IMR-90 (cell line): ENCODE results near the gene KRTAP10-11. TPM values are rescaled to one million over a fixed set of nuclear protein-coding genes. Genes with fewer than 3 reads are reported as not detected.
"Not testable (repeated sequence)": the region's sequence is repeated elsewhere in the genome, so short reads cannot be mapped to it uniquely, and the experiment has no call there.

Source experiments
- ATAC-seq: fragments of 200-7000 bp; cut with Tn5 transposase; 2 replicates; pipeline ENCODE4 v1.9.1; 2020; ENCODE audit warnings: low read depth, mild to moderate bottlenecking, moderate library complexity
- BruUV-seq: library from RNA; stranded (reverse); fragments of 400-500 nt; replicated peaks from 2 replicates; lab custom pipeline; 2021; lab: Mats Ljungman, UMichigan
- CTCF ChIA-PET: fragments of 300-600 bp; formaldehyde crosslinking; extraction: SDS; loops from one replicate; lab custom pipeline; 2021; ENCODE audit warnings: antibody characterized with exemption; lab: Yijun Ruan, JAX
- POLR2A ChIA-PET: fragments of 300-600 bp; sonication (Branson Sonifier 250); formaldehyde crosslinking; loops from one replicate; lab custom pipeline; 2022; ENCODE audit warnings: antibody characterized with exemption; ENCODE audit not compliant: unreplicated experiment; lab: Charles Lee
- DNase-seq: peaks from one replicate; pipeline ENCODE4 v3.0.0; 2013
- H2AFZ ChIP-seq: replicated peaks from 2 replicates; pipeline ENCODE3; 2013; ENCODE audit warnings: low read length, mild to moderate bottlenecking; ENCODE audit not compliant: poor library complexity
- H2AK5ac ChIP-seq: 2 replicates; pipeline ENCODE4 v1.6.1; 2013; ENCODE audit warnings: low read depth, low read length, inconsistent platforms
- H2AK9ac ChIP-seq: replicated peaks from 2 replicates; pipeline ENCODE3; 2013; ENCODE audit warnings: mild to moderate bottlenecking, low read depth, low read length, moderate library complexity; ENCODE audit not compliant: poor library complexity
- H2BK120ac ChIP-seq: 2 replicates; pipeline ENCODE4 v1.6.1; 2013; ENCODE audit warnings: low read depth, low read length, inconsistent platforms
- H2BK15ac ChIP-seq: 3 replicates; pipeline ENCODE4 v1.6.1; 2013; ENCODE audit warnings: low read depth, low read length, inconsistent platforms
- H2BK20ac ChIP-seq: 2 replicates; pipeline ENCODE4 v1.6.1; 2013; ENCODE audit warnings: low read depth, mild to moderate bottlenecking, inconsistent platforms, low read length, moderate library complexity
- H2BK5ac ChIP-seq: 2 replicates; pipeline ENCODE4 v1.6.1; 2013; ENCODE audit warnings: mild to moderate bottlenecking, low read depth, low read length, inconsistent platforms; ENCODE audit not compliant: poor library complexity, severe bottlenecking
- H3K14ac ChIP-seq: replicated peaks from 2 replicates; pipeline ENCODE4 v1.6.1; 2013; ENCODE audit warnings: low read depth, low read length, inconsistent platforms
- H3K18ac ChIP-seq: 2 replicates; pipeline ENCODE4 v1.6.1; 2013; ENCODE audit warnings: low read depth, low read length, control low read depth
- H3K23ac ChIP-seq: 2 replicates; pipeline ENCODE4 v1.6.1; 2013; ENCODE audit warnings: low read depth, low read length, inconsistent platforms
- H3K27ac ChIP-seq: 2 replicates; pipeline ENCODE4 v1.5.1; 2013; ENCODE audit warnings: mild to moderate bottlenecking, control low read depth, low read length; ENCODE audit not compliant: insufficient read depth
- H3K27me3 ChIP-seq: 2 replicates; pipeline ENCODE4 v1.6.1; 2013; ENCODE audit warnings: low read length; ENCODE audit not compliant: control insufficient read depth, insufficient read depth
- H3K36me3 ChIP-seq: 2 replicates; pipeline ENCODE4 v1.6.1; 2013; ENCODE audit warnings: low read length, mixed read lengths; ENCODE audit not compliant: control insufficient read depth, insufficient read depth
- H3K4ac ChIP-seq: 2 replicates; pipeline ENCODE4 v1.6.1; 2013; ENCODE audit warnings: low read depth, low read length, inconsistent platforms
- H3K4me1 ChIP-seq: 2 replicates; pipeline ENCODE4 v1.6.1; 2013; ENCODE audit warnings: low read length, mixed read lengths; ENCODE audit not compliant: control insufficient read depth, insufficient read depth
- H3K4me2 ChIP-seq: 2 replicates; pipeline ENCODE4 v1.6.1; 2013; ENCODE audit warnings: low read depth, mild to moderate bottlenecking, control low read depth, low read length, moderate library complexity
- H3K4me3 ChIP-seq: 2 replicates; pipeline ENCODE4 v1.5.1; 2013; ENCODE audit warnings: low read depth, mild to moderate bottlenecking, control low read depth, low read length, moderate library complexity; ENCODE audit not compliant: insufficient read depth
- H3K56ac ChIP-seq: 2 replicates; pipeline ENCODE4 v1.6.1; 2013; ENCODE audit warnings: low read length, inconsistent platforms; ENCODE audit not compliant: insufficient read depth; ENCODE audit errors: extremely low read depth
- H3K79me1 ChIP-seq, 2 experiments: 2 replicates each; pipeline ENCODE4 v1.6.1; 2013; ENCODE audit warnings: low read length in 2 of 2, inconsistent platforms in 1 of 2, low read depth in 1 of 2
- H3K9ac ChIP-seq: 2 replicates; pipeline ENCODE4 v1.6.1; 2013; ENCODE audit warnings: low read depth, low read length, control low read depth
- H3K9me1 ChIP-seq: 2 replicates; pipeline ENCODE4 v1.6.1; 2013; ENCODE audit warnings: low read length, inconsistent platforms; ENCODE audit not compliant: insufficient read depth
- H3K9me3 ChIP-seq: 2 replicates; pipeline ENCODE4 v1.6.1; 2013; ENCODE audit warnings: low read length; ENCODE audit not compliant: control insufficient read depth, insufficient read depth
- H4K20me1 ChIP-seq: 2 replicates; pipeline ENCODE4 v1.6.1; 2013; ENCODE audit warnings: low read length, inconsistent platforms; ENCODE audit not compliant: insufficient read depth
- H4K5ac ChIP-seq: 2 replicates; pipeline ENCODE4 v1.6.1; 2013; ENCODE audit warnings: mild to moderate bottlenecking, low read depth, low read length, control low read depth
- H4K8ac ChIP-seq, 2 experiments: 2 replicates each; pipeline ENCODE4 v1.6.1; 2013; ENCODE audit warnings: low read depth in 2 of 2, low read length in 2 of 2, control low read depth in 1 of 2, inconsistent platforms in 1 of 2
- H4K91ac ChIP-seq: 2 replicates; pipeline ENCODE4 v1.6.1; 2013; ENCODE audit warnings: low read depth, low read length, inconsistent platforms; ENCODE audit not compliant: insufficient read depth
- MAZ ChIP-seq: IDR thresholded peaks from 2 replicates; pipeline ENCODE4 v1.6.1; 2012; ENCODE audit warnings: low read depth, mild to moderate bottlenecking, low read length, improper control_type of control experiment, moderate library complexity, borderline replicate concordance
- NFE2L2 ChIP-seq: fragments of 150-350 bp; IDR thresholded peaks from 2 replicates; pipeline ENCODE4 v1.6.1; 2016; ENCODE audit warnings: low read depth, mild to moderate bottlenecking, low read length
- WGBS, 2 experiments: methylation state at CpG; one replicate each; pipeline versions ENCODE4 v1.1.5 to v1.1.7; 2013; ENCODE audit warnings: missing lambda C conversion rate in 2 of 2; ENCODE audit not compliant: insufficient read length in 1 of 2; ENCODE audit errors: extremely low coverage in 2 of 2; 5-methylcytosine and 5-hydroxymethylcytosine counted together
- dilution Hi-C: fragments of 300-500 bp; cut with HindIII; formaldehyde crosslinking; loops from one replicate; pipeline ENCODE4 v1.14.3; 2018; ENCODE audit warnings: low sequenced_read_pairs; ENCODE audit not compliant: unreplicated experiment
- in situ Hi-C: fragments of 300-500 bp; cut with MboI; formaldehyde crosslinking; loops from 3 replicates; pipeline ENCODE4 v1.14.3; 2019; ENCODE audit warnings: low sequenced_read_pairs, inconsistent platforms, mixed read lengths
- intact Hi-C: fragments of 100-400 bp; cut with micrococcal nuclease; formaldehyde crosslinking; loops from 2 replicates; pipeline ENCODE4 v1.10.0; 2022
- polyA plus RNA-seq, 3 experiments: library from polyadenylated mRNA; depleted of rRNA; stranded (reverse); fragments of >200 nt; gene quantifications; 2 replicates each; pipeline ENCODE4 v1.2.3, GENCODE V29; 2012; ENCODE audit warnings: low replicate concordance in 1 of 3
- total RNA-seq: library from RNA; depleted of rRNA; stranded (reverse); fragments of >200 nt; gene quantifications from 2 replicates; pipeline ENCODE4 v1.2.3, GENCODE V29; 2012
- TF ChIP-seq, protein P1 (sequence below): conservative IDR thresholded peaks from 2 replicates; pipeline ENCODE4 v1.5.1; 2012; ENCODE audit warnings: mild to moderate bottlenecking, low read depth, low read length, improper control_type of control experiment

Gene KRTAP10-11
- total and polyA plus RNA-seq, 2 of the 4 experiments (the other 2 are of a cell fraction), result not detected

DNA sequence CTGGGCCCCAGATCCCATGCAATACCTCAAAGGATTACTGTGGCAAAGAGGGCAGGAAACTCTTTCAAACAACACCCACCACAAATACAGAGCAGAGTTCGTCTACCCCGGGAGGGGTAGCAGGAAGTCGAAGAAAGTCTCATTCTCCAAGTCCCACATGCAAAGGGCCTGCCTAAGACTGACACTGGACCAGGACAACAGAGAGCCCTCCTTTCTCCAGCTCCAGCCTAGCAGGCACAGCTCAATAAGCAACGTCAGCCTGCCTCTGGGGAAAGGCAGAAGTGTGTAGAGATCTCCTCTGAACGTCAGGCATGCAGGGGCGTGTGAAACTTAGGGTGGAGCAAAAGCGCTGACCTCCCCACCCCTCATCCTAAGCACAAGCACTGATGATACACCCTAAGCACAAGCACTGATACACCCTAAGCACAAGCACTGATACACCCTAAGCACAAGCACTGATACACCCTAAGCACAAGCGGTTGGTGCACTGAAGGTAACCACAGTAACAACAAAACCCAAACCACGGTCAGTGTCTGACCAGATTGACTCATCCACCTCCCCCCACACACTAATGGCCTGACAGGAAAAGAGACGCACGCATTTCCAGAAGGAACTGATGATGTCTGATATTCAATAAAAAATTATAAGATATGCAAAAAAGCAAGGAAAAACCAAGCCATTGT, 12.8 kb downstream of the KRTAP10-11 start:
- H2BK5ac ChIP-seq, result no peak overlapping the region
- no CpG with 5 or more reads among the region's 11 CpGs for WGBS, 2 experiments
- no peaks in the 10 kb centered on the region for H3K36me3 ChIP-seq
- TF ChIP-seq, protein P1, sequence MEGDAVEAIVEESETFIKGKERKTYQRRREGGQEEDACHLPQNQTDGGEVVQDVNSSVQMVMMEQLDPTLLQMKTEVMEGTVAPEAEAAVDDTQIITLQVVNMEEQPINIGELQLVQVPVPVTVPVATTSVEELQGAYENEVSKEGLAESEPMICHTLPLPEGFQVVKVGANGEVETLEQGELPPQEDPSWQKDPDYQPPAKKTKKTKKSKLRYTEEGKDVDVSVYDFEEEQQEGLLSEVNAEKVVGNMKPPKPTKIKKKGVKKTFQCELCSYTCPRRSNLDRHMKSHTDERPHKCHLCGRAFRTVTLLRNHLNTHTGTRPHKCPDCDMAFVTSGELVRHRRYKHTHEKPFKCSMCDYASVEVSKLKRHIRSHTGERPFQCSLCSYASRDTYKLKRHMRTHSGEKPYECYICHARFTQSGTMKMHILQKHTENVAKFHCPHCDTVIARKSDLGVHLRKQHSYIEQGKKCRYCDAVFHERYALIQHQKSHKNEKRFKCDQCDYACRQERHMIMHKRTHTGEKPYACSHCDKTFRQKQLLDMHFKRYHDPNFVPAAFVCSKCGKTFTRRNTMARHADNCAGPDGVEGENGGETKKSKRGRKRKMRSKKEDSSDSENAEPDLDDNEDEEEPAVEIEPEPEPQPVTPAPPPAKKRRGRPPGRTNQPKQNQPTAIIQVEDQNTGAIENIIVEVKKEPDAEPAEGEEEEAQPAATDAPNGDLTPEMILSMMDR, result no peak
- TF ChIP-seq MAZ (no peak), NFE2L2 (no peak)
- no peak overlapping the region for H3K9ac ChIP-seq
- H3K4me1 ChIP-seq, result no peaks in the 10 kb centered on the region
- in situ Hi-C loops (no loop called here), intact Hi-C loops (loop anchor here (10.0 kb wide), 1 partner anchor 56 kb away; the partner anchor contains the start of gene TSPEAR), dilution Hi-C loops (no loop called here)
- no peak overlapping the region for H4K91ac ChIP-seq
- H3K79me1 ChIP-seq, result no peaks in the 10 kb centered on the region
- BruUV-seq, result no TSS peak
- no peak overlapping the region for H2BK20ac ChIP-seq
- ATAC-seq (no peak), DNase-seq (no peak)
- no peak overlapping the region for H2AK5ac ChIP-seq
- POLR2A ChIA-PET, result no interaction called here
- H3K27ac ChIP-seq, result no peak overlapping the region
- CTCF ChIA-PET, result no interaction called here
- H3K27me3 ChIP-seq, result peaks cover 2% of the 10 kb centered on the region; the same call in 1 of the 2 replicates
- no peaks in the 10 kb centered on the region for H4K20me1 ChIP-seq
- H3K14ac ChIP-seq, result no peak overlapping the region
- H4K8ac ChIP-seq, result no peak overlapping the region
- H3K18ac ChIP-seq, result no peak overlapping the region
- H3K4me2 ChIP-seq, result no peak overlapping the region
- no peak overlapping the region for H2BK120ac ChIP-seq
- no peak overlapping the region for H4K5ac ChIP-seq
- no peak overlapping the region for H3K23ac ChIP-seq
- H3K9me3 ChIP-seq, result peaks cover 3% of the 10 kb centered on the region
- H2BK15ac ChIP-seq, result no peak overlapping the region
- H2AFZ ChIP-seq, result peak overlapping the region; percentile 14
- no peak overlapping the region for H3K4me3 ChIP-seq
- H3K4ac ChIP-seq, result no peak overlapping the region
- H2AK9ac ChIP-seq, result no peak overlapping the region
- H3K9me1 ChIP-seq, result no peaks in the 10 kb centered on the region
- no peak overlapping the region for H3K56ac ChIP-seq

DNA sequence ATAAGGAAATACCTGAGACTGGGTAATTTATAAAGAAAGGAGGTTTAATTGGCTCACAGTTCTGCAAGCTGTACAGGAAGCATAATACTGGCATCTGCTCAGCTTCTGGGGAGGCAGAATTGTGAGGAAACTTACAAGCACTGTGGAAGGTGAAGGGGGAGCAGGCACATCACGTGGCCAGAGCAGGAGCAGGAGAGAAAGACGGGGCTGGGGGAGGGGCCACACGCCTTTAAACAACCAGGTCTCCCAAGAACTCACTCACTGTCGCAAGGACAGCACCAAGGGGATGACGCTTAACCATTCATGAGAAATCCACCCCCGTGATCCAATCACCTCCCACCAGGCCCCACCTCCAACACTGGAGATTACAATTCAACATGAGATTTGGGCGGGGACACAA, 15.4 kb downstream of the KRTAP10-11 start:
- H3K9ac ChIP-seq, H4K20me1 ChIP-seq, H3K56ac ChIP-seq, H3K9me1 ChIP-seq, H3K4me2 ChIP-seq, H3K79me1 ChIP-seq, H3K4ac ChIP-seq, H3K9me3 ChIP-seq, H3K4me1 ChIP-seq, H3K36me3 ChIP-seq, intact Hi-C loops, ATAC-seq, H2AK9ac ChIP-seq, H4K91ac ChIP-seq, dilution Hi-C loops, H2AFZ ChIP-seq, H3K4me3 ChIP-seq, BruUV-seq, H2BK20ac ChIP-seq, H2BK120ac ChIP-seq, POLR2A ChIA-PET, in situ Hi-C loops, H2AK5ac ChIP-seq, H4K5ac ChIP-seq, H3K27me3 ChIP-seq, H4K8ac ChIP-seq, H3K23ac ChIP-seq, CTCF ChIA-PET, H3K14ac ChIP-seq, H3K18ac ChIP-seq, H2BK5ac ChIP-seq, H3K27ac ChIP-seq, H2BK15ac ChIP-seq, DNase-seq: not testable (repeated sequence)
- no CpG with 5 or more reads among the region's 7 CpGs for WGBS, 2 experiments
